Thoracic aorta (tissue), 2 donors: Measurements from ENCODE around the gene MRC1. TPM values are rescaled to one million over a fixed set of nuclear protein-coding genes. Genes with fewer than 3 reads are reported as not detected.

Experiments
- ATAC-seq: fragments of 150-250 bp; one replicate; pipeline ENCODE4 v1.8.0; 2017; ENCODE audit warnings: low read depth; ENCODE audit not compliant: insufficient number of reproducible peaks, low FRiP score
- DNase-seq: peaks from one replicate; pipeline ENCODE4 v3.0.0-alpha.2; 2020; ENCODE audit warnings: low spot score
- H3K27ac ChIP-seq, 2 donors: fragments of 200-600 bp; sonication (generic); 1 replicate in 1 of 2; 2 replicates in 1 of 2; pipeline ENCODE4 v1.5.1; 2016; ENCODE audit warnings: mild to moderate bottlenecking in 2 of 2, moderate library complexity in 2 of 2
- H3K27me3 ChIP-seq: fragments of 200-600 bp; sonication (generic); replicated peaks from 2 replicates; pipeline ENCODE4 v1.6.0; 2016; ENCODE audit warnings: mild to moderate bottlenecking; ENCODE audit not compliant: insufficient read depth
- H3K36me3 ChIP-seq: fragments of 200-600 bp; sonication (generic); one replicate; pipeline ENCODE4 v1.5.1; 2016
- H3K4me1 ChIP-seq, 2 donors: fragments of 200-600 bp; sonication (generic); 1 replicate in 1 of 2; 2 replicates in 1 of 2; pipeline versions ENCODE4 v1.5.1 to v1.6.0; 2016; ENCODE audit warnings: low read depth in 2 of 2, mild to moderate bottlenecking in 1 of 2; ENCODE audit not compliant: control insufficient read depth in 1 of 2
- H3K4me3 ChIP-seq: fragments of 200-600 bp; sonication (generic); 2 replicates; pipeline ENCODE4 v1.5.1; 2016; ENCODE audit warnings: mild to moderate bottlenecking
- H3K9me3 ChIP-seq: fragments of 200-600 bp; sonication (generic); 2 replicates; pipeline ENCODE4 v1.5.1; 2016
- total RNA-seq, 2 donors: library from RNA; depleted of rRNA; stranded (reverse); fragments of >200 nt; gene quantifications; one replicate each; pipeline versions ENCODE4 v1.1.0 to v1.2.3, GENCODE V29; 2016
- TF ChIP-seq, protein P1 (sequence below): fragments of 200-600 bp; sonication (generic); IDR thresholded peaks from one replicate; pipeline ENCODE4 v1.5.1; 2019; ENCODE audit warnings: antibody characterized with exemption

The MRC1 gene
- total RNA-seq, 2 donors from 2014 or later: 62.6 to 73.4 TPM

DNA sequence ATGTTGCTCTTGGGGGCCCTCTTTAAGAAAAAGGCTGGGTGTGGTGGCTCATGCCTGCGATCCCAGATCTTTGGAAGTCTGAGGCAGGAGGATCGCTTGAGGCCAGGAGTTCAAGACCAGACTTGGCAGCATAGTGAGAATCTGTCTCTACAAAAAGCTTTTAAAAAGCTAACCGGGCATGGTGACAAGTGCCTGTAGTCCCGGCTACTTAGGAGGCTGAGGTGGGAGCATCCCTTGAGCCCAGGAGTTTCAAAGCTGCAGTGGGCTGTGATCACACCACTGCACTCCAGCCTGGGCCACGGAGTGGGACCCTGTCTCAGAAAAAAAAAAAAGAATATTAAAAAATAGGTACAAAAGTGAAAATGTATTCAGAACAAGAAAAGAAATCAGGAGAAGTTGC lies 104.5 kb downstream of the MRC1 start:
- H3K9me3 ChIP-seq: no peaks in the 10 kb centered on the region
- peaks cover 0 to 6% of the 10 kb centered on the region in 2 donors for H3K4me1 ChIP-seq
- TF ChIP-seq, protein P1, sequence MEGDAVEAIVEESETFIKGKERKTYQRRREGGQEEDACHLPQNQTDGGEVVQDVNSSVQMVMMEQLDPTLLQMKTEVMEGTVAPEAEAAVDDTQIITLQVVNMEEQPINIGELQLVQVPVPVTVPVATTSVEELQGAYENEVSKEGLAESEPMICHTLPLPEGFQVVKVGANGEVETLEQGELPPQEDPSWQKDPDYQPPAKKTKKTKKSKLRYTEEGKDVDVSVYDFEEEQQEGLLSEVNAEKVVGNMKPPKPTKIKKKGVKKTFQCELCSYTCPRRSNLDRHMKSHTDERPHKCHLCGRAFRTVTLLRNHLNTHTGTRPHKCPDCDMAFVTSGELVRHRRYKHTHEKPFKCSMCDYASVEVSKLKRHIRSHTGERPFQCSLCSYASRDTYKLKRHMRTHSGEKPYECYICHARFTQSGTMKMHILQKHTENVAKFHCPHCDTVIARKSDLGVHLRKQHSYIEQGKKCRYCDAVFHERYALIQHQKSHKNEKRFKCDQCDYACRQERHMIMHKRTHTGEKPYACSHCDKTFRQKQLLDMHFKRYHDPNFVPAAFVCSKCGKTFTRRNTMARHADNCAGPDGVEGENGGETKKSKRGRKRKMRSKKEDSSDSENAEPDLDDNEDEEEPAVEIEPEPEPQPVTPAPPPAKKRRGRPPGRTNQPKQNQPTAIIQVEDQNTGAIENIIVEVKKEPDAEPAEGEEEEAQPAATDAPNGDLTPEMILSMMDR: no peak
- H3K27ac ChIP-seq: no peak overlapping the region
- no peaks in the 10 kb centered on the region for H3K36me3 ChIP-seq
- H3K27me3 ChIP-seq: no peaks in the 10 kb centered on the region
- no peak for ATAC-seq
- DNase-seq: no peak
- no peak overlapping the region for H3K4me3 ChIP-seq

GRCh38 chr10:17914169-17915045 lies 105.3 kb downstream of the MRC1 start:
- H3K9me3 ChIP-seq: no peaks in the 10 kb centered on the region
- H3K27me3 ChIP-seq: no peaks in the 10 kb centered on the region
- H3K36me3 ChIP-seq: no peaks in the 10 kb centered on the region
- no peak overlapping the region for H3K4me3 ChIP-seq
- TF ChIP-seq, protein P1: no peak
- no peak for DNase-seq
- peaks cover 0 to 6% of the 10 kb centered on the region in 2 donors for H3K4me1 ChIP-seq
- ATAC-seq: no peak
- no peak overlapping the region for H3K27ac ChIP-seq

DNA sequence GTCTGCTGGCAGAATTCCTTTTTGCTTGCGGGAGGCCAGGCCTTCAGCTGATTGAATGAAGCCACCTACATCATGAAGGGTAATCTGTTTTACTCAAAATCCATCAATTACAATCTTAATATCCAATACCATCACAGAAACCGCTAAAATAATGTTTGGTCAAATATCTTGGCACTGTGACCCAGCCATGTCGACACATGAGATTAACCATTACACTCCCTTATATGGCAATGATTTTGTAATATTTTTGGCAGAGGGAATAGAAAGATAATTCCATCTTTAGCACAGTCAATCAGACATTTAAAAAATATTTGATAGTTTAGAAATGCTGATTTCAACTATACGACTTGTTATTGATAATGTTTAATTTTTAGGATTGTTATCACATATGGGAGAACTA lies 106.0 kb downstream of the MRC1 start:
- Histone ChIP-seq H3K4me3 (no peak overlapping the region), H3K4me1 (peaks cover 0 to 6% of the 10 kb centered on the region in 2 donors), H3K36me3 (no peaks in the 10 kb centered on the region), H3K9me3 (no peaks in the 10 kb centered on the region), H3K27me3 (no peaks in the 10 kb centered on the region), H3K27ac (no peak overlapping the region)
- ATAC-seq (no peak), DNase-seq (no peak)
- TF ChIP-seq, protein P1: no peak

- no peak overlapping the region for H3K27ac ChIP-seq
- peaks cover 0 to 9% of the 10 kb centered on the region in 2 donors for H3K4me1 ChIP-seq
- no peak for DNase-seq
- TF ChIP-seq, protein P1: no peak
- H3K27me3 ChIP-seq: no peaks in the 10 kb centered on the region
- no peaks in the 10 kb centered on the region for H3K36me3 ChIP-seq
- ATAC-seq: no peak
- no peak overlapping the region for H3K4me3 ChIP-seq
- no peaks in the 10 kb centered on the region for H3K9me3 ChIP-seq
These were observed 109.2 kb downstream of the MRC1 start for GRCh38 chr10:17918187-17918903.

- no peak overlapping the region for H3K4me3 ChIP-seq
- no peak for DNase-seq
These were observed 112.2 kb downstream of the MRC1 start for GRCh38 chr10:17921378-17921777.

More at GRCh38 chr10:17921378-17921777, 112.2 kb downstream of the MRC1 start:
- H3K36me3 ChIP-seq: no peaks in the 10 kb centered on the region
- no peaks in the 10 kb centered on the region for H3K27me3 ChIP-seq
- no peak overlapping the region for H3K27ac ChIP-seq
- TF ChIP-seq, protein P1: no peak
- no peaks in the 10 kb centered on the region for H3K9me3 ChIP-seq
- H3K4me1 ChIP-seq: peaks cover 0 to 19% of the 10 kb centered on the region in 2 donors
- ATAC-seq: no peak
